Fibroblast of mammary gland (primary cell): ENCODE measurements around the gene TNK2.

ENCODE experiments used
- DNase-seq: peaks from one replicate; pipeline ENCODE4 v3.0.0-alpha.2; 2010; ENCODE audit warnings: low read depth
- H3K4me3 ChIP-seq: 2 replicates; pipeline ENCODE4 v1.5.1; 2011; ENCODE audit warnings: low read depth, mild to moderate bottlenecking, low read length, moderate library complexity; ENCODE audit not compliant: control insufficient read depth
- TF ChIP-seq, protein P1 (sequence below): conservative IDR thresholded peaks from 2 replicates; pipeline ENCODE4 v1.5.1; 2011; ENCODE audit warnings: low read depth, low read length, inconsistent platforms; ENCODE audit not compliant: control insufficient read depth, insufficient read depth

The TNK2 gene

DNA sequence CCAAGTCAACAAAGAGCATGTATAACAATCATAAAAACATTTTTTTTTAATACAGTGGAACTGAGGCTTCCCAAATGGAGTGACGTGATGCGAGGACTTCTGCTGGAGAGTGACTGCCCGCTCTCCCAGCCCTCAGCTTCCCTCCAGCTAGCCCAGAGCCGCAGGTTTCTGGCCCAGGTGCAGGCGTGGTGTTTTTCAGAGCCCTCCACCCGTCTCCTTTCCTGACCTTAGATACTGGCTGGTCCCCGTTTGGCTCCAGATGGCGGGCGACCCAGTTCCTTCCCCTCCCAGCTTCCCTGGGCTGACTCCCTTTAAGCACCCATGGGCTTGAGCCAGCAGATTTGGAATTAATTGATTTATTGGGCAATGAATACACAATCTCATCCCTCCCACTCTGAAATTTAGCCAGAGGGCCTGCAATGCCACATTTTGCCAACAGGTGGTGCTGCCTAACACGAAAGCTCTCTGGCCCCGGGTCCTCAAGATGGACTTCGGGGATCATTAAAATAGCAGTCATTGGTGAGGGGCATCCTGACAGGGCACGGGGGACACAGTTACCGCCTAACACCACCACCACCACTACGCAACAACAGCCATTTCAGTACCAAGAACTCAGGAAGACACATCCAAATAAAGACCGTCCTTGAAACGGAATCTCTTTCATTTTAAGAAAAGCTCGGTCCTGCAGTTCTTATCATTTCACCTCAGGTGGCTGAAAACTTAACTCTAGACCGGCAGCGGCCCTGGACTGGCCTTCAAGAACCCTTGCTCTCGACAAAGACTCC lies 49.1 kb downstream of the TNK2 start:
- no peak overlapping the region for H3K4me3 ChIP-seq
- TF ChIP-seq, protein P1, sequence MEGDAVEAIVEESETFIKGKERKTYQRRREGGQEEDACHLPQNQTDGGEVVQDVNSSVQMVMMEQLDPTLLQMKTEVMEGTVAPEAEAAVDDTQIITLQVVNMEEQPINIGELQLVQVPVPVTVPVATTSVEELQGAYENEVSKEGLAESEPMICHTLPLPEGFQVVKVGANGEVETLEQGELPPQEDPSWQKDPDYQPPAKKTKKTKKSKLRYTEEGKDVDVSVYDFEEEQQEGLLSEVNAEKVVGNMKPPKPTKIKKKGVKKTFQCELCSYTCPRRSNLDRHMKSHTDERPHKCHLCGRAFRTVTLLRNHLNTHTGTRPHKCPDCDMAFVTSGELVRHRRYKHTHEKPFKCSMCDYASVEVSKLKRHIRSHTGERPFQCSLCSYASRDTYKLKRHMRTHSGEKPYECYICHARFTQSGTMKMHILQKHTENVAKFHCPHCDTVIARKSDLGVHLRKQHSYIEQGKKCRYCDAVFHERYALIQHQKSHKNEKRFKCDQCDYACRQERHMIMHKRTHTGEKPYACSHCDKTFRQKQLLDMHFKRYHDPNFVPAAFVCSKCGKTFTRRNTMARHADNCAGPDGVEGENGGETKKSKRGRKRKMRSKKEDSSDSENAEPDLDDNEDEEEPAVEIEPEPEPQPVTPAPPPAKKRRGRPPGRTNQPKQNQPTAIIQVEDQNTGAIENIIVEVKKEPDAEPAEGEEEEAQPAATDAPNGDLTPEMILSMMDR: peak; percentile 97
- DNase-seq: peak; percentile 64

DNA sequence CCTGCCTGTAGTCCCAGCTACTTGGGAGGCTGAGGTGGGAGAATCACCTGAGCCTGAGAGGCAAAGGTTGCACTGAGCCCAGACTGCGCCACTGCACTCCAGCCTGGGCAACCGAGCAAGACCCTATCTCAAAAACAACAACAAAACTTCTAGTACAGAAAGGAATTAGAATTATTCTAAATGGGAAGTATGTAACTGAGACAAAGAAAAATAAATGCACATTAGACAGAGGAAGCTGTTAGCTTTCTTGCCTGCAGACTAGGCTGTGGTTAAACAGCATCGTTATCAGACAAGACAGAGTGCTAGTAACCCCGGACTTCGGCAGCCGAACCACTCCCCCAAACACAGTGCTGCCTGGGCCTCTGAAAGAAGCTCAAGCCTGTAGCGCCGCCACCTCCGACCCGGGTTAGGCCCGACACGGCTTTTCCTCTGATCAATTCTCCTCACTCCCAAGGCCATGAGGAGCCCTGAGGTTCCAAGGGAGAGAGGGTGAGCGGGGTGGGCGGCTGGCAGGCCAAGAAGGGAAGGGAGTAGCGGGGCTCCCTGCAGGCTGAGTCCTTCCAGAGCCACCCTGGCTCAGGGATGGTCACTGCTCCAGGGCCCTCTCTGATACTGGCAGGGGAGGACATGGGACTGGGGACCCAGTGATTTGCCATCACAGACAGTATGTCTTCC lies 51.8 kb downstream of the TNK2 start:
- TF ChIP-seq, protein P1: no peak
- no peak overlapping the region for H3K4me3 ChIP-seq
- no peak for DNase-seq

DNA sequence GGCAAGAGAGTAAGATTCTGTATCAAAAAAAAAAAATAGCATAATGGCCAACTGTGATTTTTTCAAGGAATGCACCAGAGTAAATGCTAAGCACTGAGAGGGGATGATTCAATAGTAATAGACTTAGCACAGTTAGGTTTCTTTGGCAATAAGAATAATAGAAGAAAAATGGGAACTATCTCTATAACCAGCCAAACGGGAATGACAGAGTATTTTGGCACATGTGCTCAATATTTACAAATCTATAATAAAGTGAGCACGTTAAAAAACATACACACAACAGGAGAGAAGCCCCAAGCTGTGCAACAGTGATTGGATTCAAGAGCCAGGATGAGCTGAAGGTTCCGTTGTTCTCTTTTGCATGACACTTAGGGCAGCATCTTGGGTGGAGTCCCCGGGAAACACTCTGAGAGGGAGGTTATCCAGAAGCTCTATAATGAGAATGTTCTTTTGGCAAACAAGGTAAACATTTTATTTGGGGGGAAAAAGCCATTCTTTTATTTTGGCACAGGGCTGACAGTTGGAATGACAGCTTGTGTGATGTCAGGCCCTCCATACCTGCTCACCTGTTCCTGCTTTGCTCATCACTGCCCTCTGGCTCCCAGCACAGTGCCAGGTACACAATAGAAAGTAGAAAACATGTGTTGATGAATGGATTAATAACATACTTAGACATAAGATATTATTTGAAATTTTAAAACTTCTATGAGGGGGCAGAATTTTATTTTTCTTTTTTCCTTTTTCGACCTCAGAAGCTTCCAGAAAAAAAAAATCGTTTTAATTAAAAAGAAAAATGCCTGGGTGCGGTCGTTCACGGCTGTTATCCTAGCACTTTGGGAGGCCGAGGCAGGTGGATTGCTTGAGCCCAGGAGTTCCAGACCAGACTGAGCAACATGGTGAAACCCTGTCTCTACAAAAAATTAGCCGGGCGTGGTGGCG lies 52.6 kb downstream of the TNK2 start:
- H3K4me3 ChIP-seq: no peak overlapping the region
- no peak for DNase-seq
- TF ChIP-seq, protein P1: no peak

DNA sequence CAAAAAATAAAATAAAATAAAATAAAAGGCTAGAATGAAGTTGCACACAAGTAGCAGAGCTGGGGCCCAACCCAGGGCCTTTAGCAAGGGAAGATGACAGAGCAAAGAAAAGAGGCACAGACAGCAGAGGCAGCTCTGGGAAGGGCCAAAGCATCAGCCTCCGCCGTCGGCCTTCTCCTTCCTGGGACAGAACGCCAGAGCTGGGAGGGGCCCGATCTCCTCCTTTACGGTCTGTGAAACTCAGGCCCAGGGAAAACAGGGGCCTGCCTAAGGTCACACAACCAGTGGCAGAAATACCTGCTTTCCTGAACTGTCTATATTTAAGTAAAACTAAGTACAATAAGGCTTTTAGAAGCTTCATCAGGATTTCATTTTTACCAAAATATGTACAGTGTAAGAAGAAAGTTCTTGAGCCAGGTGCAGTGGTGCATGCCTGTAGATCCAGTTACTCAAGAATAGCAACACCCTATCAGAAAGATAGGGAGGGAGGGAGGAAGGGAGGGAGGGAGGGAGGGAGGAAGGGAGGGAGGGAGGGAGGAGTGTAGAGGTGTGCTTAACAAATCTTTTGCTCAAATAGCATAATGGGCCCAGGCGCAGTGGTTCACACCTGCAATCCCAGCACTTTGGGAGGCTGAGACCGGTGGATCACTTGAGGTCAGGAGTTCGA lies 53.6 kb downstream of the TNK2 start:
- no peak overlapping the region for H3K4me3 ChIP-seq
- TF ChIP-seq, protein P1: no peak
- no peak for DNase-seq

DNA sequence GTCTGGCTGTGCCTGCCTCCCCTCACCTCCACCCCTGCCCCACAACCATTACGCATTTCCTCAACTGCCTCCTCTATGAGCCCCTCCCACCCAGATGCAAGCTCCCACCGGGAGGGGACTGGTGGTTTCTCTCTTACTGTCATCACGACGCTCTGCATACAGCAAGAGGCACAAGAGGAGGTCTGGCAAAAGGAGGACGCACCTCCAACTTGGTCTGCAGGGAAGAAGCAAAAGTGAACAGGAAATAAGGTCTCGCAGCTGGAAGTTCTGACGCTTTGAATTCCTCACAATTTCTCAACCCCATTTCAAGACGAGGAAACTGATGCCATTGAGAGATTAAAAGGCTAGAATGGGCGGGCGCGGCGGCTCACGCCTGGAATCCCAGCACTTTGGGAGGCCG lies 54.4 kb downstream of the TNK2 start:
- TF ChIP-seq, protein P1: no peak
- no peak overlapping the region for H3K4me3 ChIP-seq
- no peak for DNase-seq

DNA sequence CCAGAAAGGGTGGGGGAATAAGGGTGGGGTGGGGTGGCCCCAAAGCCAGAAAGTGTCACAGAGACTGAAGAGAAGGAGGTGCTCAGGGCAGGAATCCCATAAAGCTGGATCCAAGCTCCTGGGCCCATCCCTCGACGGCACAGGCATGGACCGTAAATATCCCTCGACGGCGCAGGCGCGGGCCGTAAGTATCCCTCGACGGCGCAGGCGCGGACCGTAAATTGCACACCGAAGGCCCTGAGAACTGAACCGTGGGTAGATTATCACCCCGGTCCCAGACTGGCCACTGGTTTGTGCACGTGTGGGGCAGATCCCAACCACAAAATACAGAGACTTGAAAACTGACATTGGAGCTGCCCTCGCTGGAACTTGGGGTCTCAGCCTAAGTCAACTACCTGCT lies 55.3 kb downstream of the TNK2 start:
- no peak overlapping the region for H3K4me3 ChIP-seq
- TF ChIP-seq, protein P1: no peak
- DNase-seq: no peak
